Transverse colon (tissue), 4 donors: ENCODE measurements around the gene TRAIP. TPM values are rescaled to one million over a fixed set of nuclear protein-coding genes. Genes with fewer than 3 reads are reported as not detected.

ENCODE experiments used
- DNase-seq: peaks from one replicate; pipeline ENCODE4 v3.0.0-alpha.2; 2019
- H3K27ac ChIP-seq, 4 donors: fragments of 200-600 bp; sonication (generic); 2 replicates each; pipeline ENCODE4 v1.5.1; 2016 to 2018; ENCODE audit warnings: inconsistent platforms in 4 of 4
- H3K27me3 ChIP-seq: fragments of 200-600 bp; sonication (generic); 2 replicates; pipeline ENCODE4 v1.5.1; 2017; ENCODE audit warnings: inconsistent platforms
- H3K36me3 ChIP-seq, 4 donors: fragments of 200-600 bp; sonication (generic); 2 replicates each; pipeline ENCODE4 v1.5.1; 2017 to 2019; ENCODE audit warnings: inconsistent platforms in 4 of 4
- H3K4me1 ChIP-seq, 4 donors: fragments of 200-600 bp; sonication (generic); 2 replicates each; pipeline ENCODE4 v1.5.1; 2017 to 2020; ENCODE audit warnings: inconsistent platforms in 4 of 4
- H3K4me3 ChIP-seq, 4 donors: fragments of 200-600 bp; sonication (generic); 1 replicate in 1 of 4; 2 replicates in 3 of 4; pipeline versions ENCODE4 v1.5.1 to v1.6.1; 2017 to 2019; ENCODE audit warnings: inconsistent platforms in 4 of 4
- H3K9me3 ChIP-seq, 2 donors: fragments of 200-600 bp; sonication (generic); 2 replicates each; pipeline ENCODE4 v1.5.1; 2017 to 2019; ENCODE audit warnings: inconsistent platforms in 2 of 2
- EP300 ChIP-seq: sonication (generic); formaldehyde crosslinking; IDR thresholded peaks from one replicate; pipeline ENCODE4 v1.6.1; 2017; ENCODE audit warnings: antibody characterized with exemption, low read depth
- POLR2A ChIP-seq: fragments of 450-650 bp; IDR thresholded peaks from one replicate; pipeline ENCODE4 v1.6.1; 2016; ENCODE audit warnings: antibody characterized with exemption, mild to moderate bottlenecking, moderate library complexity
- POLR2AphosphoS5 ChIP-seq, 3 donors: sonication (generic); formaldehyde crosslinking; IDR thresholded peaks; one replicate each; pipeline ENCODE4 v1.6.1; 2016; ENCODE audit warnings: antibody characterized with exemption in 3 of 3
- WGBS, 2 donors: methylation state at CpG; one replicate each; pipeline ENCODE4 v1.1.5; 2018; ENCODE audit warnings: low coverage in 1 of 2; 5-methylcytosine and 5-hydroxymethylcytosine counted together
- in situ Hi-C, 4 donors: fragments of 200-750 bp; cut with MboI; loops; one replicate each; pipeline versions ENCODE4 v1.15.0 to v1.15.1; 2017; ENCODE audit warnings: low sequenced_read_pairs in 3 of 4, low pct_ligation_motif_present in 1 of 4, low pct_unique_long_range_greater_than_20kb in 1 of 4
- intact Hi-C: fragments of 100-400 bp; cut with DNase I; formaldehyde crosslinking; loops from one replicate; pipeline ENCODE4 v1.15.1; 2023; ENCODE audit warnings: low total_unique reads
- total RNA-seq, 4 donors: library from RNA; depleted of rRNA; stranded (reverse); fragments of >200 nt; gene quantifications; one replicate each; pipeline ENCODE4 v1.1.0, GENCODE V29; 2016
- TF ChIP-seq, protein P1 (sequence below), 5 experiments: fragments of 200-600 bp in 3 of 5; fragments of 450-650 bp in 2 of 5; sonication (generic) in 3 of 5; IDR thresholded peaks; 1 replicate in 2 of 5; 2 replicates in 3 of 5; pipeline ENCODE4 v1.5.1; 2016 to 2017; ENCODE audit warnings: antibody characterized with exemption in 5 of 5, inconsistent platforms in 3 of 5, mild to moderate bottlenecking in 2 of 5, moderate library complexity in 1 of 5

The TRAIP gene
- total RNA-seq, 4 donors from 2014 or later = 1.2 to 1.7 (median 1.6) TPM

DNA sequence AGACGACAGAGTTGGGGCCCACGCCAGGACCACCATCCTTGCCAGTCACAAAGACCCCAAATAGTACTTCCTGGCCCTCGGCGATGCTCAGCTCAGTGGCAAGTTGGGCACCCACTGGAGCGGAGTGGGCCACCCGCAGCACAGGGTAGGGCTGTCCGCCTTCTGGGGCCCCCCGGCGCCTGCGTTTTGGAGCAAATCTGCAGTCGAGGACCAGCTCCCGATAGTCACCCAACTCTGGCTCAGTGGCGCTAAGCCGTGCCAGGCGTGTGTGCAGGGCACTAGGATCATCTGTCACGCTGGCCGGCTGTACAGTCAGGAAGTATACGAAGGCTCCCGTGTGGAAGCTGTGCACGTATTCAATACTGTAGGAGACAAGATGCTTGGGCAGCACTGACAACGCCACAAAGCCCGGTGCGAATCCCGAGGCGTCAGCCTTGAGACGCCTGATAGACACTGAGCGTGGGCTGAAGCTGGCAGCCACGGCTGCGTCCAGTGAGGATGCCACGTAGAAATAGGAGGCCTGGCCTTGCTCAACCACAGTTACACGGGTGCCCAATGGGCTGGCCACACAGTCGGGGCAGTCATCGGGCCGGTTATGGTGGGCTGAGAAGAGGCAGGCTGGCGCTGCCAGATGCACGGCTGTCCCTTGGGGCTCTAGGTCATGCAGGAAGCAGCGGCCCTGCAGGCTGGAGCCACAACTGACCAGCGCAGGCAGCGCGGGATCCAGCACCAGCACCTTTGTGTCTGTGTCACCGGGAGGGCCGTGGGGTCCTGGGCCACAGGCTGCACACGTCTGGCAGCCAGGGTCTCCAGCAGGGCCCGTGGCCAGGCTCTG is 46.4 kb upstream of the TRAIP start:
- in situ Hi-C loops = no loop called here
- H3K27me3 ChIP-seq = no peaks in the 10 kb centered on the region
- peak overlapping the region in 3 of 4 donors; percentile 34 to 50 (median 42) for H3K4me3 ChIP-seq
- no peaks in the 10 kb centered on the region for H3K9me3 ChIP-seq
- H3K27ac ChIP-seq = peak overlapping the region; percentile 83 to 86 (median 85)
- WGBS, 2 donors = 90% methylated on average over 44 of the region's 44 CpGs; no CpG with 5 or more reads in 1 of the 2 donors
- no peak for DNase-seq
- intact Hi-C loops = loop anchor here (10.0 kb wide), 1 partner anchor 198 kb away; no protein-coding TSS in a partner anchor
- no peak for TF ChIP-seq EP300
- no peak for TF ChIP-seq POLR2AphosphoS5 (IDR thresholded peaks at IDR 0.05)
- TF ChIP-seq, protein P1, sequence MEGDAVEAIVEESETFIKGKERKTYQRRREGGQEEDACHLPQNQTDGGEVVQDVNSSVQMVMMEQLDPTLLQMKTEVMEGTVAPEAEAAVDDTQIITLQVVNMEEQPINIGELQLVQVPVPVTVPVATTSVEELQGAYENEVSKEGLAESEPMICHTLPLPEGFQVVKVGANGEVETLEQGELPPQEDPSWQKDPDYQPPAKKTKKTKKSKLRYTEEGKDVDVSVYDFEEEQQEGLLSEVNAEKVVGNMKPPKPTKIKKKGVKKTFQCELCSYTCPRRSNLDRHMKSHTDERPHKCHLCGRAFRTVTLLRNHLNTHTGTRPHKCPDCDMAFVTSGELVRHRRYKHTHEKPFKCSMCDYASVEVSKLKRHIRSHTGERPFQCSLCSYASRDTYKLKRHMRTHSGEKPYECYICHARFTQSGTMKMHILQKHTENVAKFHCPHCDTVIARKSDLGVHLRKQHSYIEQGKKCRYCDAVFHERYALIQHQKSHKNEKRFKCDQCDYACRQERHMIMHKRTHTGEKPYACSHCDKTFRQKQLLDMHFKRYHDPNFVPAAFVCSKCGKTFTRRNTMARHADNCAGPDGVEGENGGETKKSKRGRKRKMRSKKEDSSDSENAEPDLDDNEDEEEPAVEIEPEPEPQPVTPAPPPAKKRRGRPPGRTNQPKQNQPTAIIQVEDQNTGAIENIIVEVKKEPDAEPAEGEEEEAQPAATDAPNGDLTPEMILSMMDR (IDR thresholded peaks at IDR 0.05) = no peak
- no peak for TF ChIP-seq POLR2A
- peaks cover 0 to 8% (median 0%) of the 10 kb centered on the region in 4 donors for H3K36me3 ChIP-seq
- peaks cover 29 to 73% (median 66%) of the 10 kb centered on the region in 4 donors for H3K4me1 ChIP-seq

DNA sequence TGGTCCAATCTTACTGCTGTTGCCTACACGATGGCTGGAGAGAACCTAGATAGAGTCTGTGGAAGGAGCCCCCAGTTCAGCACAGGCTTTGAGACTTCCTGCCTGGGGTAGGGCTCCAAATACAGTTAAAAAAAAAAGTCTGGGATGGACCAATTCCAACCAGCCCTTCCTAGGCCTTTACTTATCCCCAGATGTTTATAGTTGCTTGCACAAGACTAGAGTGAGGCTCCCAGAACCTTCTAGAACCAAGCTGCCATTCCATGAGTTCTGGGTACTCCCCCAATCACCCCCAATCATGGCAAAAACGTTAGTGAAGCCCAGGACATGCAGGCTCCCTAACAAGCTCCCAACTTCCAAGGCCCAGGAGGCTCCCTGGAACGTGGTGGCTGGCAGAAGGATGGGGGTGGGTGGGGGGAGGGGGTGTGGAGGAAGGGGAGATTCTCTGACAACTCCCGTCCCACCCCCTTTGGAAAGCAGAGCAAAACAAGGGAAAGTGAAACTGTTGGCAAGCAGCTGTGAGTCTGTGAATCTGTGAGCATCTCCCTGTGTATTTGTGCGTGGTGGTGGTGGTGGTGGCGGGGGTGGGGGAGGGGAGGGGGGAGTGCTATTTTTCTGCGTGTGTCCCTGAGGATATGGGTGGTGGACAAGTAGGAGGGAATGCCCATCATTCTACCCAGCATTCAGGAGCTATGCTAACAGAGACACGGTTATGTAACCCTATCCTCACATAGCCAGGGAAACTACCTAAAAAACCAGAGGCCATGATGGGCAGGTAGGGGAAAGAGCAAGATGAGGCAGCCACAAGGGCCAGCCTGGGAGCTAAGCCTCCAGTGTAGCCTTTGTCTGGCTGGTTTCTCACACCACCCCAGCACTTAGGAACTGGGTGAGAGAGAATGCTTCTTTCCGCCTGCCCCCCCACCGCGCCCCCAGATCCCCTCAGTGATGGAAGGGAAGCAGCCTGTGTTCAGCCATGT is 45.3 kb upstream of the TRAIP start:
- H3K4me3 ChIP-seq = peak overlapping the region in 2 of 4 donors; percentile 15 to 50
- intact Hi-C loops (loop anchor here (10.0 kb wide), 1 partner anchor 197 kb away; no protein-coding TSS in a partner anchor), in situ Hi-C loops (no loop called here)
- DNase-seq = no peak
- H3K9me3 ChIP-seq = no peaks in the 10 kb centered on the region
- peaks cover 0 to 8% (median 0%) of the 10 kb centered on the region in 4 donors for H3K36me3 ChIP-seq
- H3K4me1 ChIP-seq = peaks cover 29 to 66% (median 63%) of the 10 kb centered on the region in 4 donors
- TF ChIP-seq POLR2A (no peak), EP300 (no peak), POLR2AphosphoS5 (IDR thresholded peaks at IDR 0.05) (no peak)
- TF ChIP-seq, protein P1 (IDR thresholded peaks at IDR 0.05) = no peak
- 47% methylated on average over 9 of the region's 11 CpGs; no CpG with 5 or more reads in 1 of the 2 donors for WGBS, 2 donors
- no peaks in the 10 kb centered on the region for H3K27me3 ChIP-seq
- peak overlapping the region; percentile 83 to 86 (median 85) for H3K27ac ChIP-seq

DNA sequence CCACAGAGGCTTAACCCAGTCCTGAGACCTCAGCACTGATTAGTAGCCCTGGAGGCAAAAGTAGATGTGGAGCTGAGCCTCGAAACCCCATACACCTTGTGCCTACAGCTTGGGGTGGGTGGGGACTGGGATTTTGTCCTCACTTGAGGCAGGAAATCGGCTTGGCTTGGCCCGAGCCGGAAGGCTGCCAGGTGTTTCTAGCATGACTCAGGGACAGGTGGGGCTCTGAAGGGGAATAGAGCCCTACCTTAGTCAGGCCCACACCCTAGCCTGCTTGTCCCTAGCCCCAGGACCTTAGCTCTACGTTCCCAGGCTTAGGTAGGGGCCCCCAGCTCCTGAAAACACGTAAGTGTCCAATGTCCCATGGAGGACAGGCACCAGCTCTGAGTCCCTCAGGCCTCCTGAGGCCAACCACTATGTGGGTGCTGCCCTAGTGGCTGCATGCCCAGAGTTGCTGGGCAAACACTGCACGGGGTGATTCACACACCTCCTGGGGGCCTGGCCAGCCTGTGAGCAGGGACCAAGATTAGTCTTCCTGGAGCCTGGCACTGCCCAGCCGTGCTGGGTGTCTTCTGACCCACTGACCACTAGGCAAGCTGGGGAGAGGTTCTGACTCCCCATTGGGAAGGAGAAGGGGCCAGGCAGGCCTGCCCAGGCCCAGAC is 44.3 kb upstream of the TRAIP start:
- peak overlapping the region in 2 of 4 donors; percentile 15 to 50 for H3K4me3 ChIP-seq
- peaks cover 0 to 8% (median 0%) of the 10 kb centered on the region in 4 donors for H3K36me3 ChIP-seq
- DNase-seq = peak; percentile 90
- peaks cover 21 to 55% (median 53%) of the 10 kb centered on the region in 4 donors for H3K4me1 ChIP-seq
- in situ Hi-C loops = no loop called here
- H3K9me3 ChIP-seq = no peaks in the 10 kb centered on the region
- no peaks in the 10 kb centered on the region for H3K27me3 ChIP-seq
- TF ChIP-seq POLR2AphosphoS5 (IDR thresholded peaks at IDR 0.05) = peak in 2 of 3 donors; percentile 60 to 84
- no peak for TF ChIP-seq EP300
- TF ChIP-seq POLR2A = peak; percentile 75
- TF ChIP-seq, protein P1 (IDR thresholded peaks at IDR 0.05) = no peak
- intact Hi-C loops = loop anchor here (10.0 kb wide), 1 partner anchor 196 kb away; no protein-coding TSS in a partner anchor
- 39 to 75% methylated on average over 4 to 5 of the region's 8 CpGs for WGBS, 2 donors
- H3K27ac ChIP-seq = peak overlapping the region; percentile 83 to 86 (median 85)
